Cerebellar cortex (tissue), 1 donor: ENCODE measurements around the gene VRK2.
"Not testable (repeated sequence)": the region's sequence is repeated elsewhere in the genome, so short reads cannot be mapped to it uniquely, and the experiment has no call there.

Experiments
- DNase-seq: peaks from one replicate; pipeline ENCODE4 v3.0.0-alpha.2; 2015; ENCODE audit warnings: low spot score

The VRK2 gene

GRCh38 chr2:58054264-58054663 lies 7.7 kb downstream of the VRK2 start:
- DNase-seq = no peak

DNA sequence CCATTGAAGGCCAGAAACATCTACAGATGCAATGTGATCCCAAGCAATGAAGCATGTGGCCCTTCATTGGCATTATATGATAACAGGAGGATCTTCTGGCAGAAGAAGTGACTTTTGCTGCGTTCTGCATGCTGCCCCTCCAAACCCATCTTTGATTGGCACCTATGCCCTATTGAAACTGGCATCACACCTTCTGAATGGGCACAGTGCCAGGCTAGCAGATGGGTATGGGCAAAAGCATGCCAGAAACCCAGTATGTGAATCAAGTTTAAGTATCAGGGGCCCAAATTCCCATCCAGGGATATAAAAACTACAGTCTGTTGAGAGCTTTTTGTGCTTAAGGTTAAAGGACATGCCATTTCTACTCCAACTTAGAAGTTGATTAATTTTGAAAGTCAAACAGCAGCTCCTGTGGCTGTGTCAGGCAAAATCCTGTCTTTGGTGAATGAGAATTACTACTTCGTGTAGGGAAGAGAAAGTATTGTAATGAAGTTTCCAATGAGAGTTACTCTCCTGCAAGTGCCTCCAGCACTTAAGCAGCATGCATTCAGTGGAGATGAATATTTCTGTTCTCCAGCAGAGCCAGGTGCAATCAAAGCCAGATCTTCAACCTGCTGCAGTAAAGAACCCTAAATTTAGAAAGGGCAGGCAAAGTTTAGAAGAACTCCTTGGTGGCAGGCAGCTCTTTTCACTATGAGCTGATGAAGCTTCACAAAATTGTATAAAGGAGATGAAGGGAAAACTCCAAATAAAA lies 8.6 kb downstream of the VRK2 start:
- DNase-seq = no peak

DNA sequence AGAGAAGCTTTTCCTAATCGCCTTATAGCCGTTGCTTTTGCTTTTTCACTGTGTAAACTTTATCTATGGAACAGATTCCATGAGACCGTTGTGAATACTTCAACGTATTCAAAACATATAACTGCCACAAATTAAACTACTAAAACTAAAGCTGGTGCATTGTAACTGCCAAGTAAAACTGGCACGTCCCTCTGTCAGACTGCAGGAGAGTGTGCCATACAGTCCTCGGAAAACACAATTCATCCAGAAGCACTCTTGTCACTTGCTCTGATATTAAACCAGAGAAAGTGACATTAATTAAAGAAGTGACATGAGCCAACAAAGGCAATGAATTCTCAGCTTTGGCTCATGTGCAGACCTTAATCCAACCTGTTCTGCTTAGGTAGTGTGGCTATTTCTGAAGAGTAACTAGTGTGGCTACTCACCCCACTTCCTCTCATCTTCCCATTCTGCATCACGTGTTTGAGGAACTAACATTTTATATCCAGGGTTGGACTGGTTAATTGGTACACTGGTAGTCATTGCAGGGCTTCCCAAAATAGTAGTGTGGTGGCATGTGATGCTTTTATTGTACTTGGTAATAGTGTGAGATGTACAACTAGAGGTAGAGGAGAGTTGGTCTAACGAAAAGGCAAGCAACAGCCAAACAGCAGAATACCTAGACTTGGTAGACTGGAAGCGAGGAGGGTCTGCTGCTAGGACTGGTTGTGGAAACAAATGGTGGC lies 9.7 kb downstream of the VRK2 start:
- DNase-seq = no peak

DNA sequence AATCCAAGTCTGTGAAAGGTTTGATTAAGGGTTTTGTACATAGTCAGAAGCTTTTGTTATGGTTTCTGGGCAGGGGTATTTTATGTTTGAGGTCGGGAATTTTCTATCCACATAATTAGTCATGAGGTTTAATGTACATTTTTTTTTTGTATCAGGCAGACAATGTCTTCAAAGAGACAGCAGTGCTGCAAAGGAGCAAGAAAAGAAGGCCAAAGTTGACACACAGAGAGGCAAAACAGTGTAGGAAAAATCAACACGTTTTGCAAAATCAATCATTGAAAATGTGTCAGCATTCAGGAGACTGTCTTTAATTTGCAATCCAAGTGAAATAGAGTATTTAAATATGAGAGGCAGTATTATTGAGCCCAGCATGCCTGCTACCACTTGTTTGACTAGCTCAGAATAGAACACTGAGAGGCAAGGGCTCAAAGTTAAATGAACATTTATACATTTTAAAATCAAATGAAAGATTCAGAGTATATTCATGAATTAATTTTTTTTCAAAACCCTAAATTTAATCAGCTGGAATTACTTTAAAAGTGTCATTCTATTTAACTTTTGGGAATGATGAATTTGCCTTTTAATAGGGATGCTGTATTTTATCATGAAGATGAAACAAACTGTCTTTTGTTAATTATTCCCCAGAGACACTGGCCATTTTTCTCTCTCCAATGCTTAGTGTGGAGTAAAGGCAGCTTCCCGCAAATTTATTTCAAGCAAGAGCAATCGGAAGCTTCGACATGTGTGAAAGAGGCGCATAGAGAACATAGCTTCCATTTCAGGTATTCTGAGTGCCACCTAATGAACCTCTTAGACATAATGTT lies 11.3 kb downstream of the VRK2 start:
- no peak for DNase-seq

- DNase-seq = no peak
Observed at GRCh38 chr2:58063641-58064040, 17.0 kb downstream of the VRK2 start.

DNA sequence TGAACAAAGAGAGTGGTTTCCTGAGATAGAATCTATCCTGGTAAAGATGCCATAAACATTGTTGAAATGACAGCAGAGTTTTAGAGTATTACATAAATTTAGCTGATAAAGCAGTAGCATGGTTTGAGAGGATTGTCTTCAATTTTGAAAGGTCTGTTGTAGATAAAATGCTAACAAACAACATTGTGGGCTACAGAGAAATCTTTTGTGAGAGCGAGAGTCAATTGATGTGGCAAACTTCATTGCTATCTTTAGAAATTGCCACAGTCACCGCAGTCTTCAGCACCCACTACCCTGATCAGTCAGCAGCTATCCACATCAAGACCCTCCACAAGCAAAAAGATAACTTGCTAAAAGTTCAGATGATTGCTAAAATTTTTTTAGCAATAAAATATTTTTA lies 17.5 kb downstream of the VRK2 start:
- no peak for DNase-seq

DNA sequence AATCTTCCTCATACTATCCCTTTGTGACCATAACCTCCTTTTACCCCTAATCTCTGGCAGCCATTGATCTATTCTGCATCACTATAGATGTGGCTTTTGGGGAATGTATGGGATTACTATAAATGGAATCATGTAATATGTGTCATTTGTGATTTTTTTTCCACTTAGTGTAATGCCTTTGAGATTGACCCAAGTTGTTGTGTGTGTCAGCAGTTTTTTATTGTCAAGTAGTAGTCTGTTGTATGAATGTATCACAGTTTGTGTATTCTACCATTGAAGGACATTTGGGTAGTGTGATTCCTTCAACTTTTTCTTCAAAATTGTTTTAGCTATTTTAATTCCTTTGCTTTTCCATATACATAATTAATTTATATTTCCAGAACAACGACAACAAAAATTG lies 18.6 kb downstream of the VRK2 start:
- DNase-seq = no peak

- no peak for DNase-seq
Observed at GRCh38 chr2:58067001-58067400, 20.4 kb downstream of the VRK2 start.

DNA sequence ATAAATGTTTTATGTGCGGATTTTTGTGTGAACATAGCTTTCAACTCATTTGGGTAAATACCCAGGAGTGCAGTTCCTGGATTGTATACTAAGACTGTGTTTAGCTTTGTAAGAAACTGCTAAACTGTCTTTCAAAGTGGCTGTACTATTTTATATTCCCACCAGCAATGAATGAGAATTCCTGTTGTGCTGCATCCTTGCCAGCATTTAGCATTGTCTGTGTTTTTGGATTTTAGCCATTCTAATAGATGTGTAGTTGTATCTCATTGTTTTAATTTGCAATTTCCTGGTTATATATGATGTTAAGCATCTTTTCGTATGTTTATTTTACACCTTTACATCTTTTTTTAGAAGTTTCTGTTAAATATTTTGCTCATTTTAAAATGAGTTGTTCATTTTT lies 24.2 kb downstream of the VRK2 start:
- no peak for DNase-seq

DNA sequence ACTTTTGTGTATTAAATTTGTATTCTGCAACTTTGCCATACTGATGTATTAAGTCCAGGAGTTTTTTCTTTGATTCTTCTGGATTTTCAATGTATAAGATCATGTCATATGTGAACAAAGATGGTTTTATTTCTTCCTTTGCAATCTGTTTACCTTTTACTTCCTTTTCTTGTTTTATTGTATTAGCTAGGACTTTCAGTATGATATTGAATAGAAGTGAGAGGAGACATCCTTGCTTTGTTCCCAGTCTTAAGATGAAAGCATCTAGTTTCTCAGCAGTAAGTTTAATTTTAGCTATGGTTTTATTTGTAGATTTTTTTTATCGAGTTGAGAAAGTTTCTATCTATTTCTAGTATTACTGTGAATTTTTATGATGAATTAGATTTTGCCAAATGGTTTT lies 25.5 kb downstream of the VRK2 start:
- DNase-seq = no peak

DNA sequence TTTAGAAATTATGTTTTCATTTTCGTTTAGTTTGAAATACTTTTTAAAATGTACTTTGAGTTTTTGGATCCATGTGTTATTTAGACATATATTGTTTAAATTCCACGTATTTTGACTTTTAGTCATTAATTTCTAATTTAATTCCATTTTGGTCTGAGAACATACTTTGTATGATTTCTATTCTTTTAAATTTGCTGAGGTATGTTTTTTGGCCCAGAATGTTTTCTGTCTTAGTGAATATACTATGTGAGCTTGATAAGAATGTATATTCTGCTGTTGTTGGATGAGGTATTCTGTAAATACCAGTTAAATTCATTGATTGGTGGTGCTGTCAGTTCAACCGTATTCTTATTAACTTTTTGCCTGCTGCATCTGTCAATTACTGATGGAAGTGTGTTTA lies 26.4 kb downstream of the VRK2 start:
- no peak for DNase-seq

- no peak for DNase-seq
Observed at GRCh38 chr2:58073751-58074150, 27.1 kb downstream of the VRK2 start.

DNA sequence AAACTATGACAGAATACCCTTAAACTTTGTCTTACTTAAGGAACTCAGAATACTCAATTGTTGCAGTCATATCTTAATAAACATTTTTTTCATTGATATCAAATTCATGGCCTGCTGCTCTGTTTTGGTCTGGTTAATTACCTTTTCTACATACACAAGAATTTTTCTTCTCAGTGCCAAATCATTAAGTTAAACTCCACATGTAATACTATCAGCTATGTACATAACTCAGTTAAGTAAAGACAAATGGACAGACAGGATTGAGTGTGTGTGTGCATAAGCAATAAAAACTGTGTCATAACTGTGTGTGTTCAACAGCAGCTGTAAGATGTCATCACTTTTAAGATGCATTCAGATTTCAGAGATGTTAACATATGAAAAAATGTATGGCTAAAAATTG lies 34.4 kb downstream of the VRK2 start:
- no peak for DNase-seq

GRCh38 chr2:58089081-58089480 lies 42.5 kb downstream of the VRK2 start:
- no peak for DNase-seq

DNA sequence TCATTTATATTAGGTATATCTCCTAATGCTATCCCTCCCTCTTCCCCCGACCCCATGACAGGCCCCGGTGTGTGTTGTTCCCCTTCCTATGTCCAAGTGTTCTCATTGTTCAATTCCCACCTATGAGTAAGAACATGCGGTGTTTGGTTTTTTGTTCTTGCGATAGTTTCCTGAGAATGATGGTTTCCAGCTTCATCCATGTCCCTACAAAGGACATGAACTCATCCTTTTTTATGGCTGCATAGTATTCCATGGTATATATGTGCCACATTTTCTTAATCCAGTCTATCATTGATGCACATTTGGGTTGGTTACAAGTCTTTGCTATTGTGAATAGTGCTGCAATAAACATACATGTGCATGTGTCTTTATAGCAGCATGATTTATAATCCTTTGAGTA lies 46.2 kb downstream of the VRK2 start:
- not testable (repeated sequence) for DNase-seq

GRCh38 chr2:58097025-58097424 lies 50.4 kb downstream of the VRK2 start:
- no peak for DNase-seq

DNA sequence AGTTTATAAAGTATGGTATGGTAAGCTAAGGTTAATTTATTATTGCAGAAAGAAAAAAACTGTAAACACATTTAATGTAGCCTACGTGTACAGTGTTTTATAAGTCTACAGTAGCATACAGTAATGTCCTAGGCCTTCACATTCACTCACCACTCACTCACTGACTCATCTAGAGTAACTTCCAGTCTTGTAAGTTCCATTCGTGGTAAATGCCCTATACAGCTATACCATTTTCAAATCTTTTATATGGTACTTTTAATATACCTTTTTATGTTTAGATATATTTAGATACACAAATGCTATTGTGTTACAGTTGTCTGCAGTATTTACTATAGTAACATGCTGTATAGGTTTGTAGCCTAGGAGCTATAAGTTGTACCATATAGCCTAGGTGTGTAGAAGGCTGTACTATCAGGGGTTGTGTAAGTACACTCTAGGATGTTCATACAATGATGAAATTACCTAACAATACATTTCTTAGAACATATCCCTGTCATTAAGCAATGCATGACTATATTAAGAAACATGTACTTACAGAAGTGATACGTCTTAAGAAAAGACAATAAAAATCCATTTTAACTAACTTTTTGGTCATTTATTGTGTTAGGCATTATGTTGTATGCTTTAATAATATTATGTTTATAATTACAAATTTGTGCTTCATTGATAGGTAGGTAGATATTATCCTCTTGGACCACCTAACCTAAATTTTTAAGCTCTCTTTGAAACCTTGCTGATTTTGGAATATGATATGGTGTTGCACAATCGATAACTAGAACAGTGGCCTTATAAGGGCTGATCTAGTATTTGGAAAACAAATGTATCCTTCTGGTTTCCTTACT lies 51.9 kb downstream of the VRK2 start:
- no peak for DNase-seq

GRCh38 chr2:58099096-58099769 lies 52.6 kb downstream of the VRK2 start:
- DNase-seq = no peak

DNA sequence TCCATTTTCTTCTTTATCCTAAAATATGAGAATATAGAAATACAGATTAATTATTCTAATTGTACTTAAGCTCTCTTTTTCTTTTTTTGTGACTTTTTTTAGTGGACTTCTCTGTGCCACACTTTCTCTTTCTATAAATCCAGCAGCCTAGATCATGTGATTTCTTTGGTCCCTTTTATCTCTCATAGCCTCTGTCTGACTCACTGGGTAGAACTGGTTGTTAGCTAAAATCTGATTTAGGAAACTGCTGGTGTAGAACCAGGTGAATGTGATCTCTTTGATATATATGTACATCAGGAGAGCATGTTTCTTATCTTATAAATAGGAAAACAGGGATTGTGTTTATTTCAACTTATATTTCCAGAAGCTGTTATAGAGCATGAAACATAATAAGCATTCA lies 54.9 kb downstream of the VRK2 start:
- no peak for DNase-seq

DNA sequence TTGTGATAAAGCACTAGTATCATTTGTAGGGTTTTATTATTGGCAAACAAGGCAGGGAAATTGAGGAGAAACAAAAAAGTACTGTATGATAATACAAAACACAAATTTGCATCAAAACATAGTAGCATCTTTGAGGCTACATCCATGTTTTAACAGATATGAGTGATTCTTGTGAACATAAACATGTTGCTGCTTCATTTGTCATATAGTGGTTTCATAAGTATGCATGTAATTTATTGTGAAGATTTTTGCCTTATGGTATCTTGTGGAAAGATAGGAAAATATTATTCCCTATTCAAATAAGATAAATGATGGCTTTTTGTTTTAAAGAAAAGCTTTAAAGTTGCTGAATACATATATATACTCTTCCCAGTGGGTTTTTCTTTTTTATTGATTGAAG lies 60.3 kb downstream of the VRK2 start:
- no peak for DNase-seq
